Stomach (tissue), 4 donors: ENCODE results near the gene SUN1.

Experiments
- EP300 ChIP-seq: sonication (generic); formaldehyde crosslinking; IDR thresholded peaks from one replicate; pipeline ENCODE4 v1.6.1; 2017; ENCODE audit warnings: antibody characterized with exemption
- POLR2A ChIP-seq, 4 donors: fragments of 450-650 bp; IDR thresholded peaks; one replicate each; pipeline ENCODE4 v1.6.1; 2016; ENCODE audit warnings: antibody characterized with exemption in 4 of 4, control low read depth in 2 of 4, mild to moderate bottlenecking in 1 of 4, moderate library complexity in 1 of 4
- POLR2AphosphoS5 ChIP-seq, 3 donors: sonication (generic); formaldehyde crosslinking; IDR thresholded peaks; one replicate each; pipeline ENCODE4 v1.6.1; 2016; ENCODE audit warnings: antibody characterized with exemption in 3 of 3
- TF ChIP-seq, protein P1 (sequence below), 7 experiments: fragments of 450-650 bp in 4 of 7; fragments of 200-600 bp in 3 of 7; sonication (generic) in 3 of 7; IDR thresholded peaks; one replicate each; pipeline ENCODE4 v1.5.1; 2016 to 2019; ENCODE audit warnings: antibody characterized with exemption in 7 of 7, control low read depth in 2 of 7, mild to moderate bottlenecking in 1 of 7

DNA sequence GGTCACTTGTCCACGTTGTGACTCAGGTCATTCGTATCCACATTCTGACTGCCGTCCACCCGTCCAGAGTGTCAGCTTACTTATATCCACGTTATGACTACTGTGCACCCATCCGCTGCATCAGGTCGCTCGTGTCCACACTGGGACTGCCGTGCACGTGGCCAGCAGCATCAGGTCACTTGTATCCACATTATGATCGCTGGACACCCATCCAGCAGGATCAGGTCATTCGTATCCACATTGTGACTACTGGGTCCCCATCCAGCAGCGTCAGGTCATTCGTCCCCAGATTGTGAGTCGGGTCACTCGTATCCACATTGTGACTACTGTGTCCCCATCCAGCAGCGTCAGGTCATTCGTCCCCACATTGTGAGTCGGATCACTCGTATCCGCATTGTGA is 47.3 kb upstream of the SUN1 start:
- TF ChIP-seq, protein P1, sequence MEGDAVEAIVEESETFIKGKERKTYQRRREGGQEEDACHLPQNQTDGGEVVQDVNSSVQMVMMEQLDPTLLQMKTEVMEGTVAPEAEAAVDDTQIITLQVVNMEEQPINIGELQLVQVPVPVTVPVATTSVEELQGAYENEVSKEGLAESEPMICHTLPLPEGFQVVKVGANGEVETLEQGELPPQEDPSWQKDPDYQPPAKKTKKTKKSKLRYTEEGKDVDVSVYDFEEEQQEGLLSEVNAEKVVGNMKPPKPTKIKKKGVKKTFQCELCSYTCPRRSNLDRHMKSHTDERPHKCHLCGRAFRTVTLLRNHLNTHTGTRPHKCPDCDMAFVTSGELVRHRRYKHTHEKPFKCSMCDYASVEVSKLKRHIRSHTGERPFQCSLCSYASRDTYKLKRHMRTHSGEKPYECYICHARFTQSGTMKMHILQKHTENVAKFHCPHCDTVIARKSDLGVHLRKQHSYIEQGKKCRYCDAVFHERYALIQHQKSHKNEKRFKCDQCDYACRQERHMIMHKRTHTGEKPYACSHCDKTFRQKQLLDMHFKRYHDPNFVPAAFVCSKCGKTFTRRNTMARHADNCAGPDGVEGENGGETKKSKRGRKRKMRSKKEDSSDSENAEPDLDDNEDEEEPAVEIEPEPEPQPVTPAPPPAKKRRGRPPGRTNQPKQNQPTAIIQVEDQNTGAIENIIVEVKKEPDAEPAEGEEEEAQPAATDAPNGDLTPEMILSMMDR (IDR thresholded peaks at IDR 0.05) = no peak
- TF ChIP-seq POLR2AphosphoS5 (IDR thresholded peaks at IDR 0.05) = no peak
- no peak for TF ChIP-seq POLR2A (IDR thresholded peaks at IDR 0.05)
- no peak for TF ChIP-seq EP300
